H1 (cell line): ENCODE measurements around the gene FOXN3.

Experiments
- CEBPB ChIP-seq: IDR thresholded peaks from 2 replicates; pipeline ENCODE4 v1.6.1; 2012; ENCODE audit warnings: low read depth, low read length
- POLR2AphosphoS5 ChIP-seq: IDR thresholded peaks from 2 replicates; pipeline ENCODE4 v1.6.1; 2011; ENCODE audit warnings: low read depth, low read length
- SIRT6 ChIP-seq: IDR thresholded peaks from one replicate; pipeline ENCODE4 v1.7.1; 2012; ENCODE audit warnings: low read length, inconsistent platforms
- USF2 ChIP-seq: IDR thresholded peaks from 2 replicates; pipeline ENCODE4 v1.6.1; 2011; ENCODE audit warnings: low read length, improper control_type of control experiment

GRCh38 chr14:89411976-89412375 is 5.1 kb downstream of the FOXN3 start:
- TF ChIP-seq POLR2AphosphoS5, result no peak
- TF ChIP-seq CEBPB, result no peak
- TF ChIP-seq USF2, result no peak
- no peak for TF ChIP-seq SIRT6
